ENCODE measurements around the gene NPNT.
"Not testable (repeated sequence)": the region's sequence is repeated elsewhere in the genome, so short reads cannot be mapped to it uniquely, and the experiment has no call there.

NPNT gene, protein sequence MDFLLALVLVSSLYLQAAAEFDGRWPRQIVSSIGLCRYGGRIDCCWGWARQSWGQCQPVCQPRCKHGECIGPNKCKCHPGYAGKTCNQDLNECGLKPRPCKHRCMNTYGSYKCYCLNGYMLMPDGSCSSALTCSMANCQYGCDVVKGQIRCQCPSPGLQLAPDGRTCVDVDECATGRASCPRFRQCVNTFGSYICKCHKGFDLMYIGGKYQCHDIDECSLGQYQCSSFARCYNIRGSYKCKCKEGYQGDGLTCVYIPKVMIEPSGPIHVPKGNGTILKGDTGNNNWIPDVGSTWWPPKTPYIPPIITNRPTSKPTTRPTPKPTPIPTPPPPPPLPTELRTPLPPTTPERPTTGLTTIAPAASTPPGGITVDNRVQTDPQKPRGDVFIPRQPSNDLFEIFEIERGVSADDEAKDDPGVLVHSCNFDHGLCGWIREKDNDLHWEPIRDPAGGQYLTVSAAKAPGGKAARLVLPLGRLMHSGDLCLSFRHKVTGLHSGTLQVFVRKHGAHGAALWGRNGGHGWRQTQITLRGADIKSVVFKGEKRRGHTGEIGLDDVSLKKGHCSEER

DNA sequence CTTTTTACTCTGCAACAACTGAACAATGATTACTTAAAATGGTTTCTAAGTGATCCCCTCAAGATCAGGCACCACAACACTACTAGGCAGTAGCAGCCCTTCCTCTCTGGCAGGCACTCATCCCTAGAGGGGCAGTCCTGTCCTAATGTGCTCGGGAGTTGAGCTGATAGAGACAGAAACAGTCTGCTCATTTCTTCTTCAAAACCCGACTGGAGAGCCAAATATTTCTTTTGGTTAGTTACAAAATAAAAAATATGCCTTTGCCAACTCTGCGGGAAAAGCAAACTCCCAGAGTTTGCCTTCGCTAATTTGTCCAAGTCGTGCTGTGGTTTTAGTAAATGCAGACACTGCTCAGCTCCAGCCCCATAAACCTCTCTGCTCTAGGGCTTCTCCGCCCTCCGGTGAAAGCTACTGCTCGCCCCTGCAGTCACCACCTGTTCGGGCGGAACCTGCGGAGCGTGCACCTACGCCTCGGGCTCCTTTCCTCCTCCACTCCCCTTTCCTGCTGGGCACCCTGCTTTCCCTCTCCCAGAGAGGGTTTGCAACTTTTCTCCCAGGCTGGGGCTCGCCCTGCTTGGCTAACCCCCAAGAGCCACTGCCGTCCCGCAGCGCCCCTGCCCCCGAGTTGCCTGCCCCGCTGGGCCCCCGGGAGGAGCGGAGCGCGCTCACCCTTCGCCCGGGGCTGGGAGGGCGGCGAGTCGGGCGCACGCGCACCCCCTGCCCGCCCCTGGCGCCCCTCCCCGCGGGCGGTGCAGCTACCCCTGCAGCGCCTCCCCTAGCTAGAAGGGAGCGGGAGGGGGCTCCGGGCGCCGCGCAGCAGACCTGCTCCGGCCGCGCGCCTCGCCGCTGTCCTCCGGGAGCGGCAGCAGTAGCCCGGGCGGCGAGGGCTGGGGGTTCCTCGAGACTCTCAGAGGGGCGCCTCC is at the start of gene NPNT:
Gene NPNT, plus strand, starts transcription at position 812 of the 923 bp plus-strand sequence. CDS start 182 bp downstream, outside the sequence.
- DNase-seq (ENCODE audit: low read depth), result no peak

DNA sequence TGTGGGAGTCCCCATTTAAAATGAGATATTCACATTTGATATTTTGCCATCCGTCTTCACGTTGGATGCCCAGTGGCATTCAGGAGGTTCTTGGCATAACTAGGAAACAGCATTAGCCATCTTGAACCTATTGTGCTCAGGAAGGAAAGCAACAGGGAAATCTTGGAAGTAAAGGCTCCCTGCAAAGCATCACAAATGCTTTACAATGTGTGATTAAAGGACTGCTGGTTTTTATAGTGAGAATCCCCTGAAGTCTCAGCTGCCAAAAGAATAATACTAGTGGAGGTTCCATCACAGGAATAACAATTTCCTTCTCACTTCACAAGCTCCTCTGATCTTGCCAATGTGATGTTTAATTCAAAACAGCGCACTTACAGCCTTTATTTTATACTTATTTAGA is 49.7 kb upstream of the NPNT start:
- no peak for DNase-seq (ENCODE audit: low read depth)

DNA sequence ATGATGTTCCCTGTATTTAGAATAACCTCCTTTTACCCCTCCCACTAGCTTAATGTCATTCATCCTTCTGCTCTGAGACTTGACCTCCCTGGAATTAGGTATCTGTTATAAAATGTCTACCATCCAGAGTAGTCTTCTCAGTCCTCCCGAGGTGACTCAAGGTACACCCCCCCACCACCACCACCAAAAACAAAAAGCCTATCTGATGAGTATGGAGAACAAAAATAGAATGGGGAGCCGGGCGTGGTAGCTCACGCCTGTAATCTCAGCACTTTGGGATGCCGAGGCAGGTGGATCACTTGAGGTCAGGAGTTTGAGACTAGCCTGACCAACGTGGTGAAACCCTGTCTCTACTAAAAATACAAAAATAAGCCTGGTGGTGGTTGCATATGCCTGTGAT is 46.9 kb upstream of the NPNT start:
- DNase-seq (ENCODE audit: low read depth), result not testable (repeated sequence)

DNA sequence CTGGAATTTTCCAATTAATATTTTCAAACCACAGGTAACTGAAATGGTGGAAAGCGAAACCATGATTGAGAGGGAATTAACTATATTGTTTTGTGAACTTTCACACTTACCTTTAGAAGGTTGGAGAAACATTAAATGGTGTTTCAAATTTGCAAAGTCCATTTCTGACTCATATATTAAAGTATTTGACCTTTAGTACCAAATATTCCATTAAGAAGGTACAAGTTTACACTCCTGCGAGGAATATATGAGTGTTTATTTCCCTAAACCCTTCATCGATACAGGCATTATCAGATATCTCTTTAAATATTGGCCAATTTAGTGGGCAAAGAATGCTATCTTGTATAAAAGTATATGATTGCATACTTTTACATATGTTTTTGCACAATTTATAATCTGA is 44.1 kb upstream of the NPNT start:
- no peak for DNase-seq (ENCODE audit: low read depth)

DNA sequence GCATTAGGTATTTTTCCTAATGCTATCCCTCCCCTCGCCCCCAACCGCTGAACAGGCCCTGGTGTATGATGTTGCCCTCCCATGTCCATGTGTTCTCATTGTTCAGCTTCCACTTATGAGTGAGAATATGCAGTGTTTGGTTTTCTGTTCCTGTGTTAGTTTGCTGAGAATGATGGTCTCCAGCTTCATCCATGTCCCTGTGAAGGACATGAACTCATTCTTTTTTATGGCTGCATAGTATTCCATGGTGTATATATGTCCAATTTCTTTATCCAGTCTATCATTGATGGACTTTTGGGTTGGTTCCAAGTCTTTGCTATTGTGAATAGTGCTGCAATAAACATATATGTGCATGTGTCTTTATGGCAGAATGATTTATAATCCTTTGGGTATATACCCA is 43.0 kb upstream of the NPNT start:
- DNase-seq (ENCODE audit: low read depth), result not testable (repeated sequence)

DNA sequence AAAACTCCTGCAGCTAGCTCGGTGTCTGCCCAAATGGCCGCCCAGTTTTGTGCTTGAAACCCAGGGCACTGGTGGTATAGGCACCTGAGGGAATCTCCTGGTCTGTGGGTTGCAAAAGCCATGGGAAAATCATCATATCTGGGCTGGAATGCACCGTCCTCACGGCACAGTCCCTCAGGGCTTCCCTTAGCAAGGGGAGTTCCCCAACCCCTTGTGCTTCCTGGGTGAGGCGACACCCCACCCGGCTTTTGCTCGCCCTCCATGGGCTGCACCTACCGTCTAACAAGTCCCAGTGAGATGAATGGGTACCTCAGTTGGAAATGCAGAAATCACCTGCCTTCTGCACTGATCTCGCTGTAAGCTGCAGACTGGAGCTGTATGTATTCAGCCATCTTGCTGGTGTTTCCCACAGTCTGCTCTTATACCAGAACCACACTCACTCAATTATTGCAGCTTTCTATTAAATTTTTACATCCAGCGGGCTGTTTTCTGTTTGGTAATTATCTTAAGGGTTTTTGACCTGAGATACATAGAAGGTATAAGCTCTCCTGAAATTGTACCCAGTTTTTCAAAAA is 36.7 kb upstream of the NPNT start:
- DNase-seq (ENCODE audit: low read depth), result no peak

DNA sequence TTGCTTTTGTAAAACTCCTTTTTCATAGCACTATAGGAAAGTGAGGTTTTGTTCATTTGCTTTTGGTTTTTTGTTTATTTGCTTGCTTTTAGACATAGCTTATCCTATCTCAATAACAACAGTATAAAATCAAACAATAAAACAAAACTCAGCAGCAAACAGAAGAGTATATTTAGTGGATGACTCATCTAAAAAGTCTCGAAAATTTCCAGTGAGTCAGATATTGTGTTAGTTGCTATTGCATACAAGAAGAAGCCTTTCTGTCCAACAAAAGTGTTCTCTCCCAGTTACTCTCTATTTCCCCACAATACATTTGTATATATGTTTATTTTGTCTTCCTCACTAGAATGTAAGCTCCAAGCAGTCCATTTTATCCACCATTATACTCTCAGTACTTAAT is 36.0 kb upstream of the NPNT start:
- peak; percentile 79 for DNase-seq (ENCODE audit: low read depth)

DNA sequence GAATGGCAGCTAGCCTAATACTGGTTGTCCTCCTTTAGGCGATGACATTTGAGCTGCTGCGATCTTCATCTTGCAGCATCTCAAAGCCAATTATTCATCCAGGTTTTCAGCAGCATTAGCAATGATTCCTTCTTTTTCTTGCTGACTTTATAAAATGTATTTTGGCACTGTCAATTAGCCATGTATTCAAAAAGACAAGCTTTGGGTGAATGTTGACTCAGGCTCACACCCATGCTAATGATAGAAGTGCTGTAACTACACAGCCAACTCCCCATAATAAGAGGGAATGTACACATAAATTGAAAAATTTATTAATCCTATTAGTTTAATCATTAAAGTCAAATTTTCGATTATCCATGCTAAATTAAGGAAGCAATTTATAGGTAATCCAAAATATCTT is 24.3 kb upstream of the NPNT start:
- no peak for DNase-seq (ENCODE audit: low read depth)

DNA sequence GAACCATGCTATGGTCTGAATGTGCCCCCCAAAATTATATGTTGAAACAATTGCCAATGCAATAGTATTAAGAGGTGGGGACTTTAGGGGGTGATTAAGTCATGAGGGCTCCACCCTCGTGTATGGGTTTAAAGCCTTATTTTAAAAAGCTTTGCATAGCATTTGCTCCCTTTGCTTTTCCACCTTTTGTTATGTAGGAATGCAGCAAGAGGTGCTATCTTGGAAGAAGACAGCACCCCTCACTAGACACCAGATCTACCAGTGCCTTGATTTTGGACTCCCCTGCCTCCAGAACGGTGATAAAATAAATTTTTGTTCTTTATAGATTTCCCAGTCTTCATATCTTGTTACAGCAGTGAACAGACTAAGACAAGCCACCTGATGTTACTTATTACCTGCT is 23.3 kb upstream of the NPNT start:
- no peak for DNase-seq (ENCODE audit: low read depth)

DNA sequence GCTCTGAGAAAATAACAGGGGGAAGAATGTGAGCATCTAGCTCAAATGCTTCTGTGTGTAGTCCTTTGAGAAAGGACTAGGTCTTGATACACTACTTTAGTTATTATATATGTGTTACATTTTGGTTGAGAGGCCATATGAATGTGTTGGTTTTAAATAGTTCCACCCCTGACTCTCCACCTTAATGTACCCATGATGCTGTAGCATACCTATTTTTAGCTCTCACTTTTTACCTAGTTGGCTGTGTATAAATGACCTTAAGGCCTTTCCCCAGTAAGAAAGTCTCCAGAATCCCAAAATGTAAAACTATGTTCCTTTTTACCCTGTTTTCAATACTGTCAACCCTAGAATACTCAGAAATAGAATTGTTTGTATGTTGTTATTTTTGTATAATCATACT is 20.0 kb upstream of the NPNT start:
- DNase-seq (ENCODE audit: low read depth), result no peak

DNA sequence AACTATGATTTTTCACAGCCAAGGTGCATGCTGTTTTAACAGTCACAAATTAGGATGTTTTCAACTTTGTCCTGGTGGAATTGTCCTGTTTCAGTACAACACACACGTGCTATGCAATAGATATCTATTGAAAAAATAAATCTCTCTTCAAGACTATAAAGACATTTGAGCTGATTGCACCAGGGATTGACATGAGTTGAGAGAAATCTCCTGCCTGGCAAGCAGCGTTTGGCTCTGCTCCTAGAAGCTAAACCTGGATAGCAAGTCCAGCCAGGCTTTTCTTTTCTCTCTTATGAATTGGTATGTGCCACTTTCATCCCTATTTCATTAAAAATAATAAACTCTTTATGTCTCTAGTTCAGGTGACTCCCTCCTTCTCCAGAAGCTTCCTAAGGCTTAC is 16.6 kb upstream of the NPNT start:
- no peak for DNase-seq (ENCODE audit: low read depth)

DNA sequence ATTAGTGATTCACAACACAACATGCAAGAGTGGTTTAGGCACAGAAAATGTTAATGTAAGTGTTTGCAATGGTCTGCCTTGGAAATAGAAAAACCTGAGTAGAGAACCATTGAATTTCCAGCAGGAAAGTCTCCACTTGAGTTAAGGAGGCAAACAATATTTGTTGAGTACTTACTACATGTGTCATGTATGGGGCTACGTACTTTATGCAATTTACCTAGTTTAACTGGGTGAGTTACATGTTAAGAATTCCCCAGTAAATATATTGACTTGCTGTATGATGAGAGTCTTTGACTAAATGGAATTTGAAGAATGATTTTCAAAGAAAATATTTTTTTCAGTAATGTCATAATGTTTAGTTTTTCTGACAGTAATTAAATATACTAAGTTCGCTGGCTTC is 7.8 kb upstream of the NPNT start:
- no peak for DNase-seq (ENCODE audit: low read depth)

DNA sequence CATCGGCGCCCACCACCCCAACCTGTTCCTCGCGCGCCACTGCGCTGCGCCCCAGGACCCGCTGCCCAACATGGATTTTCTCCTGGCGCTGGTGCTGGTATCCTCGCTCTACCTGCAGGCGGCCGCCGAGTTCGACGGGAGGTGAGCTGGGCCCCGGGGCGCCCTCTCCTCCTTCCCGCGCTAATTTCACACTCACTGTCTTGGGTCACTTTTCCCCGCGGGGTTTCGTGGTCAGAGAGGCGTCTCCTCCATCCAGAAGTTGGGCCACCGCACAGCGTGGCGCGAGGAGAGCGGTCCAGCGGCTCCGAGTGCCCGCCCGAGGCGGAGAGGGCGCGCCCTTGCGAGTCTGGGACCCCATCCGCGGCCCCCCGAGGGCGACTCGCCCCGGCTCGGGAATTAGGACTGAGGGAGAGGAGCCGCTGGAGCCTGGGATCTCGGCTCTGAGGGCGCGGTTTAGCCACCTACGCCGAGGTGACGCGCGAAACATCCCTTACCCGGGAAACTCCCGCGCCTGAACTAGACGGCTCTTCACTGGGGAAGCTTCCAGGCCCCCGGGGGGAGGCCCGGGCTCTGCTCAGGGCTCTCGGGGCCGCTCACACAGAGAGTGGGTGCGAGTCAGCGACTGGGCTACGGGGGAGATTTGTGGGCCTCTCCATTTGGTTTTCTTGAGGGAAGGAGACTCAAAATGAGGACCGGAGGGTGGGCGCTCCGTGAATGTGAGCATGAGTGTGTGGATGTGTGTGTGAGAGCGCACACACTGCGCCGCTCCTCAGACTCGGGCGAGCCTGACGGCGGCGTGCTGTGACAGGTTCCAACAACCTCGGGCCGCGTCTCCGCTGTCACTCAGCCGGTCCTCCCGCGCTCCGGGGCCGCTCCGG is 551 bp downstream of the NPNT start:
- no peak for DNase-seq (ENCODE audit: low read depth)

DNA sequence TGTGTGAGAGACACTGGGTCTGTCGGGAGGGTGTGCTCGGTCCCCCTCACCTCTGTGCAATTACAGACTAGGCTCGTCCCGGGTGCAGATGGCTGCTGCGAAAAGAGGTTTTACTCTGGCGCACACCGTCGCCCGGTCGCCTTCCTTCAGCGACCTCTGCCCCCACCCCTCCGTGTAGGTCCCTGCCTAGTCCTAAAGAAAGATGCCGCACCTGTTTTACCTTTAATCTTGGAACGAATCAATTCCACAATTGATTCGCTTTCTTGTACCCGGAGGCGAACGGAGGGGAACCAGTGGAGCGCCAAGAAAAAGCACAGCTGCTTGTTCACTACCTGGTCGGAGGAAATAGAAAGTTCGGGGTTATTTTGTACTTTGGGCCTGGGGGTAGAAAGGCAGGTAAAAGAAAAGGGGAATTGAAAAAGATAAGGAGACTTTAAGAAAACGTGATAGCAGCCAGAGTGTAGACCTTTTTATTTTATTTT is 1.2 kb downstream of the NPNT start:
- no peak for DNase-seq (ENCODE audit: low read depth)

DNA sequence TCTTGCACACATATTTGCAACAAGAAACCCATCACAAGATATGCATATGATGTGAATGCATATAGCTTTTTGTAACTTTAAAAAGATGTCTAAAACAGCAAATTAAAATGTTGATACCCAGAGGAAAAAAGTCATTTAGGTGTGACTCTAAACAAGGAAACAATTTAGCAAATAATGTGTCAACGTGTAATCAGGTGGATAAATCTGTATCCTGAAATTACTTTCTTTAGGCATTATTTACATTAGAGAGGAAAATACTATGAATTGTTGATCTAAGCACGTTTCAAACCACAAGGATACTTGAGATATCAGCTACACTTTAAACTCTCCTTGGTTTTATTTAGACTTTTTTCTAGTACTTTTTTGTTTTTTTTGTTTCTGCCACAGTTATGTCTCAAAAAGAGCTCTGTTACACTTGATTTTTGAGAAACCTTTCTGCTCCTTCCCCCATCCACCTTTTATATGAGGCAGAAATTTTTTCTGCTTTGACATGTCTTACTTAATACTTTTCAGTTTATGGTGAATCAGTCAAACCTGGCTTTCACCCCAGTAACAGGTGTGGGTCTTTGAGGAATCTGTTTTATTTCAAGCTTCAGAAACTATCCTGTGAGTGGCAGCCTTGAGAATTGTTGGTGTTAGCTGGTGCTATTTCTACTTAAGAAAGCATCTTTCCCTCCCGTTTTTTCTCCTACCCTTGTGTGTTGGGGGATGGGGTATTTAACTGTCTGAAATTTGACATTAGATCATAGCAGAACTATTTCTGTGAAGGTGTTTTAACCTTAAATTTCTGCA is 1.9 kb downstream of the NPNT start:
- DNase-seq (ENCODE audit: low read depth), result no peak

DNA sequence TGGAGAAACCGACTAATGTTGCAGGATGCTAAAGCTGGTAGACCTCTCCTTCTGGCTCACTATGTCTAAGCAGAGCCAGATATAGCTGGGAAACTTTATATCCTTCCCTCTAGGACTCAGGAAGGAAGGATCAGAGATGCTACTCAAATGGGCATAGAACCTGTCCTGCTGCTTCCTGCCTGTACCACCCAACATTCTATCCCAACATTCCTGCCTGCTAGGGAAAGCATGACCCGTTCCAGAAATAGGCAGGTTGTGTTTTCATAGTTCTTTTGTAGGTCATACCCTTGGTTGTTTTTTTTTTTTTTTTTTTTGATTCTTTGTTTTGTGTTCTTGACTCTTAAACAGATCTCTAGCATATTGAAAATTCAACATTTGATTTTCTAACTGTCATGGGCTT is 5.3 kb downstream of the NPNT start:
- no peak for DNase-seq (ENCODE audit: low read depth)

DNA sequence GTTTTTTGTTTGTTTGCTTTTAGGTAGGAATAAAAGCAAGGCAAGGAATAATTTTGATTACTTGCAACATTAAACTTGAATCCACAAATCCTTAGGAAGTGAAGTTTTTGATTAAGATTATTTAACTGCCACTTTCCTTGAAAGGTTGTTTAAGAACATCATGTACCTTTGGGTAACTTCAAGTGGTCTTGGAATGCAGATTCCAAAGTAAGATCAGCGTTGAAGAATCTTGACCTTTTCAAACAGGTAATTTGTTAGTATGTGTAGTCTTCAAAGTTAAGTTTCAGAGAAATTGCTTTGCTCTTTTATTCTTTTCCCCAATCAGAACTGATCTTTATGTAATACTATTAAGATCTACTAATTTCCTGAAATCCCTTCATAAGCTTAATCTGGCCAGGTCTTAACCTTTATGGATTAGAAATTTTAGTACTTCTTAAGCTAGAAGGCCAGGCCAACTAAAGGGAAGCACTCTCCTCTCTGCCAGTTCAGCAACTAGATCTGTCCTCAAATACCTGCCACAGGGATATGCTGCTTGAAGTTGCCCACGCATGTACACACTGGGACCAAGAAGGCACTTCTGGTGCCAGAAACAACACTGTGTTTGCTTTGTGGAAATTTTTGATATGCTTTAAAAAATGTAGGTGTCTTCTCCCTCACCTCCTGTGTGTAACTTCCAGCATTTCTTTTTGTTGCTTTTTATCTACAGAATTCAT is 7.4 kb downstream of the NPNT start:
- DNase-seq (ENCODE audit: low read depth), result no peak

DNA sequence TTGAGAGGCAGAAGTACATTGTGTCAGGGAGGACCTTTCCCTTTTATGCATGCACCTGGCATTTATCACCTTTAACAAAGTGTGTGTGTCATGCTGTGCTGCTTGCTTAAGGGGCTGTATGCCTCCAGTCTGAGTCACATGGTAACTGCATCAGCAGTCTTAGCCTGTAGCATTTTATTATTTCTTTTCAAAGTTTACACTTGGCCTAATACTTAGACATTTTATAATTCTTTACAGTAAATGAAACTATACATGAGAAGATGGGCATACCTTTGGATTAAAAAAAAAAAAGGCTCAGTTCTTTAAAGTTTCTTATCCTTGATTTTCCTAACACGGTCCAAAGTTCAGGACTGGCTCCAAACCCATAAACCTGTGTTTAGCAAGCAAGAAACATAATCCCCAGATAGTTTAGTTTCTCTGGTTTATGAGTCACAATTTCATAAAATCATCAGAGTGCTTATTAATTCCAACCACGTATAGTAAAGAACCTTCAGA is 14.6 kb downstream of the NPNT start:
- DNase-seq (ENCODE audit: low read depth), result peak; percentile 51

DNA sequence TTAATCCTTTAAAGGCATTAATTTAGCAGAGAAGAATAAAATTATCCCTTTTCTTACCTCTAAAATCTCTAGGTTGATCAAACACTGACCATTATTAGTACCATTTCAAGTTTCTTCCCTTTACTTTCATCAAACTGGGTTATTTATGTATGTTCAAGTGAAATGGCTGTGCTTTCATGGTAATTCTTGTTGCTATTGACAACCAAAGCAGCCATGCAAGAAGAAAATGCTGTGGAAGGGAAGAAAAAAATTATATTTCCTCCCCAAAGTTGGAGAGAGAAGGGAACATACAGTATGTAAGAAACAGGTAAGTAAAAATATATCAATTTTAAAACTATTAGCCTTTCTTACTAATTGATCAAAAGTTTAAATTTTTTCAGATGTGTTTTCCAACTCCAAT is 16.2 kb downstream of the NPNT start:
- DNase-seq (ENCODE audit: low read depth), result no peak

DNA sequence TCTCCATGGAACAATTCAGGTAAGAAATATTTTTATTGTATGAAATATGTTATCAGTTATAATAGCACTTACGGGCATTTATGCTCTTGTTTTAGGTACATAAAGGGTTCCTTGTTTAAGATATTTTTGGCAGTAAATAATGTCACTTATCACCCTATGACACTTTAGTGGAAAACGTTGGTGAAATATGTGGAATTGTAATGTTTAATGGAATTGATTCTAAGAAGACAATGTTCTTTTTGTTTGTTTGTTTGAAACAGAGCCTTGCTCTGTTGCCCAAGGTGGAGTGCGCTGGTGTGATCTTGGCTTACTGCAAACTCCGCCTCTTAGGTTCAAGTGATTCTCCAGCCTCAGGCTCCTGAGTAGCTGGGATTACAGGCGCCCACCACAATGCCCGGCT is 17.4 kb downstream of the NPNT start:
- DNase-seq (ENCODE audit: low read depth), result no peak

All from amniotic epithelial cell (primary cell).